Aorta (tissue), 5 donors: ENCODE data around the gene FYCO1. TPM values are rescaled to one million over a fixed set of nuclear protein-coding genes. Genes with fewer than 3 reads are reported as not detected.

Experiments
- ATAC-seq: fragments of 200-7000 bp; cut with Tn5 transposase; one replicate; pipeline ENCODE4 v1.9.1; 2022; ENCODE audit warnings: moderate library complexity; ENCODE audit not compliant: low FRiP score
- DNase-seq, 2 donors: peaks; one replicate each; pipeline ENCODE4 v3.0.0-alpha.2; 2020
- H3K27ac ChIP-seq, 2 donors: one replicate each; pipeline ENCODE4 v1.5.1; 2013; ENCODE audit warnings: low read length in 2 of 2, mild to moderate bottlenecking in 2 of 2, moderate library complexity in 2 of 2, control low read depth in 1 of 2, inconsistent platforms in 1 of 2, low read depth in 1 of 2
- H3K27me3 ChIP-seq, 2 donors: one replicate each; pipeline ENCODE4 v1.6.1; 2013; ENCODE audit warnings: control low read depth in 1 of 2, low read length in 1 of 2, mild to moderate bottlenecking in 1 of 2, moderate library complexity in 1 of 2; ENCODE audit not compliant: insufficient read depth in 2 of 2, control insufficient read depth in 1 of 2
- H3K36me3 ChIP-seq, 2 donors: one replicate each; pipeline ENCODE4 v1.6.1; 2013; ENCODE audit warnings: control low read depth in 1 of 2, low read length in 1 of 2, mild to moderate bottlenecking in 1 of 2; ENCODE audit not compliant: insufficient read depth in 2 of 2, control insufficient read depth in 1 of 2
- H3K4me1 ChIP-seq, 2 donors: one replicate each; pipeline ENCODE4 v1.6.1; 2013; ENCODE audit warnings: low read length in 2 of 2, control low read depth in 1 of 2, mild to moderate bottlenecking in 1 of 2, moderate library complexity in 1 of 2; ENCODE audit not compliant: insufficient read depth in 2 of 2, control insufficient read depth in 1 of 2
- H3K4me3 ChIP-seq, 2 donors: one replicate each; pipeline ENCODE4 v1.5.1; 2013; ENCODE audit warnings: low read length in 2 of 2, control low read depth in 1 of 2, mild to moderate bottlenecking in 1 of 2
- H3K9me3 ChIP-seq: one replicate; pipeline ENCODE4 v1.6.1; 2013; ENCODE audit warnings: mild to moderate bottlenecking, low read length; ENCODE audit not compliant: control insufficient read depth
- WGBS, 2 donors: extraction: QIAGEN DNeasy Blood & Tissue Kit; methylation state at CpG; one replicate each; pipeline ENCODE4 v1.1.7; 2013; 5-methylcytosine and 5-hydroxymethylcytosine counted together
- intact Hi-C, 2 donors: fragments of 100-400 bp; cut with DNase I; formaldehyde crosslinking; loops; one replicate each; pipeline versions ENCODE4 v1.14.2 to v1.15.0; 2022
- polyA plus RNA-seq, 2 donors: library from polyadenylated mRNA; stranded (reverse); fragments of 200-250 nt; gene quantifications; one replicate each; pipeline ENCODE4 v1.2.3, GENCODE V29; 2013
- total RNA-seq, 2 donors: library from RNA; stranded (reverse); fragmentation: NEBNext Ultra II Directional; extraction: Animal tissue kit (Norgen Biotek cat#: 25700); gene quantifications; one replicate each; pipeline ENCODE4 v1.2.1, GENCODE V29; 2021
- donor health status: healthy with polysubstance abuse.
- donor health status: Bipolar disorder and iron deficiency.
- donor health status: DM: no; HTN: no; CAD: no.
- donor health status: DM: no; HTN: no; CAD: no.
- donor health status: DM: yes; HTN: yes; CAD: no.

Gene FYCO1
- total and polyA plus RNA-seq, 4 donors: 15.9 to 91.8 (median 51.7) TPM

- ATAC-seq (no peak), DNase-seq (no peak)
- Histone ChIP-seq H3K27ac (no peak overlapping the region), H3K9me3 (no peaks in the 10 kb centered on the region), H3K36me3 (no peaks in the 10 kb centered on the region), H3K4me1 (no peaks in the 10 kb centered on the region), H3K27me3 (no peaks in the 10 kb centered on the region), H3K4me3 (no peak overlapping the region)
- 59 to 66% methylated on average over 8 of the region's 8 CpGs for WGBS, 2 donors
- intact Hi-C loops: no loop called here
Observed at GRCh38 chr3:45881078-45882022, 114.3 kb downstream of the FYCO1 start.

DNA sequence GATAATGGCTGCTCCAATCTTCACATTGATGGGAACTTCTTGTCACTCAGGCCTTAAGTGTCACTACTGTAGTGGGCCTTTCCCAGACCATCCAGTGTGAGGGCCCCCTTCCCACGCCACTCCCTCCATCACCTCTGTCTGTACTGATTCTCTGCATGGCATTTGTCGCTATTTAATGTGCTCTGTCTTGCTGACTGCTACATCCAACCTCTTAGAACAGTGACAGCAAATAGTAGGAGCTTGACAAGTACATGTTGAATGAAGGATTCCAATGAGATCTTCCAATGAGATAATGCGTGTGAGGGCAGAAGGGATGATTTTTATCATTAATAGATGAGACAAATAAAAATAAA, 114.9 kb downstream of the FYCO1 start:
- Histone ChIP-seq H3K4me3 (no peak overlapping the region), H3K4me1 (no peaks in the 10 kb centered on the region), H3K9me3 (no peaks in the 10 kb centered on the region), H3K27me3 (no peaks in the 10 kb centered on the region), H3K27ac (no peak overlapping the region), H3K36me3 (no peaks in the 10 kb centered on the region)
- no peak for DNase-seq
- no peak for ATAC-seq
- intact Hi-C loops: no loop called here
- 78 to 87% methylated on average over 3 of the region's 3 CpGs for WGBS, 2 donors

DNA sequence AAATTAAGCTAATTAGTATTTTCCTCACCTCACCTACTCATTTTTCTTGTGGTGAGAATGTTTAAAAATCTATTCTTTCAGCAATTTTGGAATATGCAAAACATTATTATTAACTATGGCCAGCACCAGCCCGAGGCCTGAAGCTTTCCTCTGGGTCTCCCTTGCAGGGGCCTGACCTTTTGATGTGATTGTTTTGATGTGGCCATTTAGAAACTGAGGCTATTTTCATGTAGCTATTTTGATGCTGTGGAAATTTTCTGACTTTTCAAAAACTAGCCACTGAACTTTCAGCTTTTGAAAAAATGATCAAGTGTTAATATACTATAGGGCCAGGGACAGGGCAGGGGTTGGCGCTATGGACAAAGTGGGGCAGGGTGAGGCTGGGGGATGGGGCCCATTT, 117.5 kb downstream of the FYCO1 start:
- DNase-seq (no peak), ATAC-seq (no peak)
- H3K27me3 ChIP-seq: no peaks in the 10 kb centered on the region
- H3K9me3 ChIP-seq: no peaks in the 10 kb centered on the region
- no peak overlapping the region for H3K4me3 ChIP-seq
- intact Hi-C loops: no loop called here
- no peak overlapping the region for H3K27ac ChIP-seq
- WGBS, 2 donors: 77 to 92% methylated on average over 2 of the region's 2 CpGs
- H3K36me3 ChIP-seq: no peaks in the 10 kb centered on the region
- H3K4me1 ChIP-seq: no peaks in the 10 kb centered on the region

DNA sequence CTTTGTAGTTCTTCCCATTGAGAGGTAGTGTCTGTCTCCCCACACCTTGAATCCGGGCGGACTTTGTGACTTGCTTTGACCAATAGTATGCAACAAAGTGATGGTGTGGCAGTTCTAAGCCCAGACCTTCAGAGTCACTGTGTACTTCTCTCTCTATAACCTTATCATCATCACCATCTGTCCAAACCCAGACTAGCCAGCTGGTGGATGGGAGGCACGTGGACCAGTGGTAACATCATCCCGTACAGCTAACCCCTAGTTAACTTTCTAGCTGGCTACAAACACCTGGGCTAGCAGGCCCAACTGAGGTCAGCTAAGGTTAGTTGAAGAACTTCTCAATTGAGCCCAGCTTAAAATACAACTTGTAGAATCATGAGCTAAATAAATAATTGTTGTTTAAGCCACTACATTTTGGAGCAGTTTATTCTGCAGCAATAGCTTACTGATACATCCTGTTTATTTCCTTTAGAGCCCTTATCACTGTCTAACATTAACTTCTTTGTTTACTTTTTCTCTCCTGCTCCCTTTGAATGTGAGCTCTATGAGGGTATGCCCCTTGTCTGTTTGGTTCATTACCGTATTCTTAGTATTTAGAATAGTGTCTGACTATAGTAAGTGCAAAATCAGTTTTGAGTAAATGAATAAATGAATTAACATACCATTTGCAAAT, 120.8 kb downstream of the FYCO1 start:
- DNase-seq (no peak), ATAC-seq (no peak)
- no peaks in the 10 kb centered on the region for H3K9me3 ChIP-seq
- H3K36me3 ChIP-seq: no peaks in the 10 kb centered on the region
- no peak overlapping the region for H3K27ac ChIP-seq
- no peaks in the 10 kb centered on the region for H3K27me3 ChIP-seq
- intact Hi-C loops: no loop called here
- H3K4me1 ChIP-seq: no peaks in the 10 kb centered on the region
- WGBS, 2 donors: 86 to 92% methylated on average over 5 of the region's 5 CpGs
- no peak overlapping the region for H3K4me3 ChIP-seq

DNA sequence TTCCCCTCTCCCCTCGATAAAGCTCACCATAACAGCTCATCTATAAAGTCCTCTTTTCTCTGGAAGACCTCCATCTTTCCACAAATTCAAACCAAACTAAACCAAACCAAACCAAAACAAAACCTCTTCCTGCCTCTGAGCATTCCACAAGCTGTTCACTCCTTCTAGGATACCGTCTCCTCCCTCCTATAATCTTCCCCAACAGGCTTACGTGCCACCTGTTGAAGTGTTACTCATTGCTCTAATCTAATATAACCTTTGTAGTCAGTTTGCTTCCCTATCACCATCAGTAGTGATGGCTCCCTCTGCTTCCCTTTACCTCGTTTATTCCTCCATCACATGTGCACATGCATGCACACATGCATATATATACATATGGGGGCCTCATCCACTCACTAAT, 122.0 kb downstream of the FYCO1 start:
- intact Hi-C loops: no loop called here
- no peak for ATAC-seq
- no peak overlapping the region for H3K4me3 ChIP-seq
- no peaks in the 10 kb centered on the region for H3K27me3 ChIP-seq
- peaks cover 1% of the 10 kb centered on the region for H3K9me3 ChIP-seq
- no peaks in the 10 kb centered on the region for H3K4me1 ChIP-seq
- 79 to 83% methylated on average over 4 of the region's 4 CpGs for WGBS, 2 donors
- no peaks in the 10 kb centered on the region for H3K36me3 ChIP-seq
- no peak for DNase-seq
- H3K27ac ChIP-seq: no peak overlapping the region

DNA sequence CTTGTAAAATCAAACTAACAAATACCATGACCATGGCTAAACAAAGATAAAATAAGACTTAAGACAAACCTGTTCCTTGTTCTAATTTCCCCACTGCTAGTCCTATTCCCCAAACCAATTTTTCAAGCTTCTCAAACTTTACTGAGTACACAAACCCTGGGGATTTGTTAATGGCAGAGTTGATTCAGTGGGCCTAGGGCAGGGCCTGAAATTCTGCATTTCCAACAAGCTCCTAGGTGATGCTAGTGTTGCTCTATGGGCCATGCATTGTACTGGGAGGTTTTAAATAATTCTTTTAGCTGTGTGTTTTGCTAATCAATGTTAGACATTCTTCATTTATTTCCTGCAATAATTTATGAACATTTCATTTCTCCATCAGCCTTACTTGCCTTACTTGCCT, 122.6 kb downstream of the FYCO1 start:
- ATAC-seq (no peak), DNase-seq (no peak)
- H3K4me3 ChIP-seq: no peak overlapping the region
- peaks cover 1% of the 10 kb centered on the region for H3K9me3 ChIP-seq
- H3K27me3 ChIP-seq: no peaks in the 10 kb centered on the region
- no peak overlapping the region for H3K27ac ChIP-seq
- H3K4me1 ChIP-seq: no peaks in the 10 kb centered on the region
- intact Hi-C loops: no loop called here
- no peaks in the 10 kb centered on the region for H3K36me3 ChIP-seq

DNA sequence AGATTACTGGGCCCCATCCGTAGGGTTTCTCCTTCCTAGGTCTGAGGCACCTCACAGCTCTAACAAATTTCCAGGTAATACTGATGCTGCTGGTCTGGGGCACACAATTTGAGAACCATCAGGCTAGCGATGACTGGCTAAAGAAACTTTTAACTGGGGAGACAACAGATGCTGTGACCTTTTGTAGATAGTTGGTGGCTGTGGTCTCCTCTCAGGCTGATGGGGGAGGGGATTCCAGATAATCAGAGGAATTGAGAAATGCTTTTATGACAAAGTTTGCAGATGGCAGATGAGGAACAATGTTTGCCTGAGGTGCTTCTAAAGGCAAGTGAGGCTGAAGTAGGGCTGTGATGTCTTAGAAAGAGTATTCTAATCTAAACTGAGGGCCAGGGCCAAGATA, 123.1 kb downstream of the FYCO1 start:
- intact Hi-C loops: no loop called here
- no peak overlapping the region for H3K27ac ChIP-seq
- peaks cover 1% of the 10 kb centered on the region for H3K9me3 ChIP-seq
- H3K4me1 ChIP-seq: no peaks in the 10 kb centered on the region
- no peaks in the 10 kb centered on the region for H3K36me3 ChIP-seq
- DNase-seq: no peak
- H3K27me3 ChIP-seq: no peaks in the 10 kb centered on the region
- H3K4me3 ChIP-seq: no peak overlapping the region
- no peak for ATAC-seq
- 61 to 69% methylated on average over 2 of the region's 2 CpGs for WGBS, 2 donors

- WGBS, 2 donors: 68 to 69% methylated on average over 6 of the region's 6 CpGs
- Histone ChIP-seq H3K9me3 (peaks cover 1% of the 10 kb centered on the region), H3K27ac (no peak overlapping the region), H3K4me1 (no peaks in the 10 kb centered on the region), H3K36me3 (no peaks in the 10 kb centered on the region), H3K27me3 (no peaks in the 10 kb centered on the region), H3K4me3 (no peak overlapping the region)
- no peak for DNase-seq
- intact Hi-C loops: no loop called here
- ATAC-seq: no peak
Observed at GRCh38 chr3:45871780-45872179, 123.8 kb downstream of the FYCO1 start.

- 75 to 80% methylated on average over 4 of the region's 4 CpGs for WGBS, 2 donors
- ATAC-seq: no peak
- intact Hi-C loops: no loop called here
Observed at GRCh38 chr3:45870099-45870498, 125.5 kb downstream of the FYCO1 start.

More at GRCh38 chr3:45870099-45870498, 125.5 kb downstream of the FYCO1 start:
- H3K4me1 ChIP-seq: no peaks in the 10 kb centered on the region
- peaks cover 1% of the 10 kb centered on the region for H3K9me3 ChIP-seq
- no peak overlapping the region for H3K27ac ChIP-seq
- no peaks in the 10 kb centered on the region for H3K27me3 ChIP-seq
- DNase-seq: no peak
- no peaks in the 10 kb centered on the region for H3K36me3 ChIP-seq
- H3K4me3 ChIP-seq: no peak overlapping the region
